Endothelial cell (in vitro differentiated cells): ENCODE measurements around the gene VWA2. TPM values are rescaled to one million over a fixed set of nuclear protein-coding genes. Genes with fewer than 3 reads are reported as not detected.
A peak's percentile ranks its signal among the peaks of the same experiment; 100 is the strongest.

Experiments
- DNase-seq: peaks from one replicate; pipeline ENCODE4 v3.0.0; 2021; ENCODE audit warnings: low spot score
- H3K27ac Mint-ChIP-seq: one replicate; pipeline ENCODE4 v1.8.0; 2021; ENCODE audit warnings: mixed read lengths, inconsistent platforms; ENCODE audit not compliant: unreplicated experiment
- H3K27me3 Mint-ChIP-seq: one replicate; pipeline ENCODE4 v1.8.0; 2021; ENCODE audit warnings: mild to moderate bottlenecking, moderate library complexity, mixed read lengths, inconsistent platforms; ENCODE audit not compliant: unreplicated experiment
- H3K36me3 Mint-ChIP-seq: one replicate; pipeline ENCODE4 v1.8.0; 2021; ENCODE audit warnings: mild to moderate bottlenecking, low read depth, mixed read lengths, inconsistent platforms; ENCODE audit not compliant: unreplicated experiment
- H3K4me1 Mint-ChIP-seq: one replicate; pipeline ENCODE4 v1.8.0; 2021; ENCODE audit warnings: mild to moderate bottlenecking, mixed read lengths, inconsistent platforms; ENCODE audit not compliant: unreplicated experiment
- H3K4me3 Mint-ChIP-seq: one replicate; pipeline ENCODE4 v1.8.0; 2021; ENCODE audit warnings: mild to moderate bottlenecking, mixed read lengths, inconsistent platforms; ENCODE audit not compliant: unreplicated experiment
- H3K9me3 Mint-ChIP-seq: one replicate; pipeline ENCODE4 v1.8.0; 2021; ENCODE audit warnings: mixed read lengths, inconsistent platforms; ENCODE audit not compliant: unreplicated experiment
- total RNA-seq: library from RNA; stranded (reverse); fragmentation: NEBNext Ultra II Directional; extraction: Animal tissue kit (Norgen Biotek cat#: 25700); gene quantifications from one replicate; pipeline ENCODE4 v1.2.1, GENCODE V29; 2021; ENCODE audit not compliant: unreplicated experiment
- TF ChIP-seq, protein P1 (sequence below): fragments of 200-600 bp; sonication (generic); IDR thresholded peaks from one replicate; pipeline ENCODE4 v1.5.0; 2021; ENCODE audit warnings: antibody characterized with exemption; ENCODE audit not compliant: unreplicated experiment

Gene VWA2
- total RNA-seq, 1 donor from 2014 or later, result 2.4 TPM

DNA sequence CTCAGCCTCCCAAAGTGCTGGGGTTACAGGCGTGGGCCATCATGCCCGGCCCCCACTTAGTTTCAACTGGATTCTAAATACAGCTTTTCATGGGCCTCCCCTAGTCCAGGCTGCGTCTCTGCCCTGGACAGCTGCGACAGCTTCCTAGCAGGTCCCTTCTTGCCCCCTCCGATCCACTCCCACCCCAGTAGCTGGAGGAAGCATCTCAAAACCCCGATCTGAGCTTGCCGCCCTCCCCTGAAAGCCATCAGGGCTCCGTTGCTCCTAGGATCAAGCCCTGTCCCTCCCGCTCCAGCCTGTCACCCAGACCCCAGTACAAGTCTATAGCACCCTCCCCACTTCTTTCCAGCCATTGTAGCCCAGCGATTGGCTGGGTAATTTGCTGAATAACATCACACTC is 64.5 kb downstream of the VWA2 start:
- H3K4me3 Mint-ChIP-seq, result peak overlapping the region; percentile 76
- H3K27me3 Mint-ChIP-seq, result peaks cover 9% of the 10 kb centered on the region
- H3K9me3 Mint-ChIP-seq, result no peaks in the 10 kb centered on the region
- no peaks in the 10 kb centered on the region for H3K36me3 Mint-ChIP-seq
- H3K4me1 Mint-ChIP-seq, result peaks cover 9% of the 10 kb centered on the region
- no peak for DNase-seq
- no peak overlapping the region for H3K27ac Mint-ChIP-seq
- TF ChIP-seq, protein P1, sequence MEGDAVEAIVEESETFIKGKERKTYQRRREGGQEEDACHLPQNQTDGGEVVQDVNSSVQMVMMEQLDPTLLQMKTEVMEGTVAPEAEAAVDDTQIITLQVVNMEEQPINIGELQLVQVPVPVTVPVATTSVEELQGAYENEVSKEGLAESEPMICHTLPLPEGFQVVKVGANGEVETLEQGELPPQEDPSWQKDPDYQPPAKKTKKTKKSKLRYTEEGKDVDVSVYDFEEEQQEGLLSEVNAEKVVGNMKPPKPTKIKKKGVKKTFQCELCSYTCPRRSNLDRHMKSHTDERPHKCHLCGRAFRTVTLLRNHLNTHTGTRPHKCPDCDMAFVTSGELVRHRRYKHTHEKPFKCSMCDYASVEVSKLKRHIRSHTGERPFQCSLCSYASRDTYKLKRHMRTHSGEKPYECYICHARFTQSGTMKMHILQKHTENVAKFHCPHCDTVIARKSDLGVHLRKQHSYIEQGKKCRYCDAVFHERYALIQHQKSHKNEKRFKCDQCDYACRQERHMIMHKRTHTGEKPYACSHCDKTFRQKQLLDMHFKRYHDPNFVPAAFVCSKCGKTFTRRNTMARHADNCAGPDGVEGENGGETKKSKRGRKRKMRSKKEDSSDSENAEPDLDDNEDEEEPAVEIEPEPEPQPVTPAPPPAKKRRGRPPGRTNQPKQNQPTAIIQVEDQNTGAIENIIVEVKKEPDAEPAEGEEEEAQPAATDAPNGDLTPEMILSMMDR, result no peak

DNA sequence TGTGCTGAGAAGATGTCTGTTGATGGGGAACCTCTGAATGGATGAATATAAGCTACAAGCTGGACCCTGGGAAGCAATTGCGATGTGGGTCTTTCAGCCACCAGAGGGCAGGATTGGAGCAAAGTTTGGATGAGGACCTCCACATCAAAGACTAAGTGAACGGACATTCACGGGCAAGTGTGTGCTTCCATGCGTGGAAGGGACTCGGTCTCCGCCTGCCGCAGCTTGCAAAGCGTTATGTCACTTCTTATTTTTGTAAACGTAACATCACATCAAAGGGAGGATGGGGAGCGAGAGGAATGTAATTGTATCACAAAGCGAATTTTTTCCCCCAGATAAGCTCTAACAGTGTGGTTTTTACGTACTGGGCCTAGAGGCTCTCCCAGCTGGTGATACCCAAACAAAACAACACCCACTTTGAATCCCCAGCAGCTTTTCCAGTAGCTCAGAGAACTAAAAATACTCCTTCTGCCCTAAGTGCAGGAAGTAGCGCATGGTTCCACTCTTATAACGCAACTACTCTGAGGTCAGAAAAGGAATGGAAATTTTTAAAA is 65.0 kb downstream of the VWA2 start:
- Mint-ChIP-seq H3K27ac (no peak overlapping the region), H3K36me3 (no peaks in the 10 kb centered on the region), H3K4me3 (peak overlapping the region; percentile 76), H3K4me1 (peaks cover 9% of the 10 kb centered on the region), H3K27me3 (peaks cover 9% of the 10 kb centered on the region), H3K9me3 (no peaks in the 10 kb centered on the region)
- peak; percentile 84 for DNase-seq
- TF ChIP-seq, protein P1, result peak; percentile 60

DNA sequence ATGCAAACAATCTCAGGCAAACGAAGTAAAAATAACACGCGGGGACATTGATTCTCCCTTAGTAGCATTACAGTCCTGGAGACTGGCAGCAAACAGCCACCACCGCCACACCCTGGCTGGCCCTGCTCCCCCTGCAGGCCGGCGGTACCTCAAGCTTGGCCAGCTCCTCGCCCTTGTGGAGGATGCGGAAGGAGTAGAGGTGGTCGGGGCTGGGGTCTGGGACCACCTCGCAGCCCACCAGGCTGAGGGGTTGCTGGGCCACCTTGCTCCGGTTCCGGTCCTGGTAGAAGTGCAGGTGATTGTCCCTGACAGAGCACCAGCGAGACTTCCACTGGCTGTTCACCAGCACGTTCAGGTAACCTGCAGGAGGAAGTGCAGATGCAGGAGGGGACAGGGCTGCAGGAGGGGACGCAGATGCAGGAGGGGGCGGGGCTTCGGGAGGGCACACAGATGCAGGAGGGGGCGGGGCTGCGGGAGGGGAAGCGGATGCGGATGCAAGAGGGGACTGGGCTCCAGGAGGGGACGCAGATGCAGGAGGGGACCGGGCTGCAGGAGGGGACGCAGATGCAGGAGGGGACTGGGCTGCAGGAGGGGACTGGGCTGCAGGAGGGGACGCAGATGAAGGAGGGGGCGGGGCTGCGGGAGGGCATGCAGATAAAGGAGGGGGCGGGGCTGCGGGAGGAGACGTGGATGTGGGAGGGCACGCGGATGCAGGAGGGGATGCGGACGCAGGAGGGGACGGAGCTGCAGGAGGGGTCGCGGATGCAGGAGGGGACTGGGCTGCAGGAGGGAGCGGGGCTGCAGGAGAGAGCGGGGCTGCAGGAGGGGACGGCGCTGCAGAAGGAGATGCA is 65.7 kb downstream of the VWA2 start:
- TF ChIP-seq, protein P1, result no peak
- Mint-ChIP-seq H3K4me1 (peaks cover 9% of the 10 kb centered on the region), H3K4me3 (peak overlapping the region; percentile 76), H3K36me3 (no peaks in the 10 kb centered on the region), H3K9me3 (no peaks in the 10 kb centered on the region), H3K27me3 (peaks cover 11% of the 10 kb centered on the region), H3K27ac (no peak overlapping the region)
- DNase-seq, result peak; percentile 56

DNA sequence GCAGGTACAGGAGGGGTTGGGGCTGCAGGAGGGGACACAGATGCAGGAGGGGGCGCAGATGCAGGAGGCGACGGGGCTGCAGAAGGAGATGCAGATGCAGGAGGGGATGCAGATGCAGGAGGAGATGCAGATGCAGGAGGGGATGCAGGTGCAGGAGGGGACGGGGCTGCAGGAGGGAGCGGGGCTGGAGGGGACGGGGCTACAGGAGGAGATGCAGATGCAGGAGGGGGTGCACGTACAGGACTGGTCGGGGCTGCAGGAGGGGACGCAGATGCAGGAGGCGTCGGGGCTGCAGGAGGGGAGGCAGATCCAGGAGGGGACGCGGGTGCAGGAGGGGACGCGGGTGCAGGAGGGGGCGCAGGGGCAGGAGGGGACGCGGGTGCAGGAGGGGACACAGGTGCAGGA is 66.5 kb downstream of the VWA2 start:
- no peaks in the 10 kb centered on the region for H3K9me3 Mint-ChIP-seq
- no peak for DNase-seq
- TF ChIP-seq, protein P1, result no peak
- peaks cover 9% of the 10 kb centered on the region for H3K4me1 Mint-ChIP-seq
- no peaks in the 10 kb centered on the region for H3K36me3 Mint-ChIP-seq
- H3K4me3 Mint-ChIP-seq, result no peak overlapping the region
- H3K27ac Mint-ChIP-seq, result no peak overlapping the region
- H3K27me3 Mint-ChIP-seq, result peaks cover 11% of the 10 kb centered on the region
